ENCODE results near the gene IFFO2.

Gene IFFO2

GRCh38 chr1:18940303-18941020, 16.0 kb downstream of the IFFO2 start:
- TF ChIP-seq TEAD4 (IDR thresholded peaks at IDR 0.05) (no peak), EP300 (IDR thresholded peaks at IDR 0.05; ENCODE audit: borderline replicate concordance) (no peak), RAD21 (IDR thresholded peaks at IDR 0.05; ENCODE audit: low read depth) (no peak), CEBPB (IDR thresholded peaks at IDR 0.05) (no peak), NFIC (IDR thresholded peaks at IDR 0.05) (no peak), ZBTB7A (IDR thresholded peaks at IDR 0.05; ENCODE audit: low read depth) (no peak), TAF1 (IDR thresholded peaks at IDR 0.05; ENCODE audit: low read depth) (no peak)

GRCh38 chr1:18939398-18940302, 16.8 kb downstream of the IFFO2 start:
- TF ChIP-seq TEAD4 (IDR thresholded peaks at IDR 0.05) (no peak), EGR1 (IDR thresholded peaks at IDR 0.05) (no peak), FOXM1 (IDR thresholded peaks at IDR 0.05; ENCODE audit: borderline replicate concordance, low read depth) (no peak), YY1 (IDR thresholded peaks at IDR 0.05; ENCODE audit: low read depth) (no peak), ZBTB7A (IDR thresholded peaks at IDR 0.05; ENCODE audit: low read depth) (no peak), USF1 (IDR thresholded peaks at IDR 0.05) (no peak), CREB1 (IDR thresholded peaks at IDR 0.05; ENCODE audit: low read depth) (no peak), TCF12 (IDR thresholded peaks at IDR 0.05; ENCODE audit: low read depth) (no peak), RAD21 (IDR thresholded peaks at IDR 0.05; ENCODE audit: low read depth) (no peak)

- no peak for TF ChIP-seq MAX (IDR thresholded peaks at IDR 0.05)
- TF ChIP-seq TCF12 (IDR thresholded peaks at IDR 0.05; ENCODE audit: low read depth): 0 out of 2 replicates have a peak, but pooled peaks have one; percentile 41
These were observed 17.8 kb downstream of the IFFO2 start for GRCh38 chr1:18938707-18939070.

- TF ChIP-seq TAF1 (IDR thresholded peaks at IDR 0.05; ENCODE audit: low read depth): no peak
- TF ChIP-seq EGR1 (IDR thresholded peaks at IDR 0.05): no peak
- no peak for TF ChIP-seq CREB1 (IDR thresholded peaks at IDR 0.05; ENCODE audit: low read depth)
- no peak for TF ChIP-seq TEAD4 (IDR thresholded peaks at IDR 0.05)
- no peak for TF ChIP-seq NFIC (IDR thresholded peaks at IDR 0.05)
- no peak for TF ChIP-seq EP300 (IDR thresholded peaks at IDR 0.05; ENCODE audit: borderline replicate concordance)
- TF ChIP-seq RAD21 (IDR thresholded peaks at IDR 0.05; ENCODE audit: low read depth): no peak
- TF ChIP-seq REST (IDR thresholded peaks at IDR 0.05; ENCODE audit: low read depth): no peak
- TF ChIP-seq MAX (IDR thresholded peaks at IDR 0.05): no peak
- TF ChIP-seq CEBPB (IDR thresholded peaks at IDR 0.05): no peak
- no peak for TF ChIP-seq ZBTB7A (IDR thresholded peaks at IDR 0.05; ENCODE audit: low read depth)
- TF ChIP-seq YY1 (IDR thresholded peaks at IDR 0.05; ENCODE audit: low read depth): no peak
- no peak for TF ChIP-seq TCF12 (IDR thresholded peaks at IDR 0.05; ENCODE audit: low read depth)
- no peak for TF ChIP-seq USF1 (IDR thresholded peaks at IDR 0.05)
- no peak for TF ChIP-seq FOXM1 (IDR thresholded peaks at IDR 0.05; ENCODE audit: borderline replicate concordance, low read depth)
These were observed 18.3 kb downstream of the IFFO2 start for GRCh38 chr1:18938008-18938706.

GRCh38 chr1:18937539-18937938, 18.9 kb downstream of the IFFO2 start:
- TF ChIP-seq EP300 (IDR thresholded peaks at IDR 0.05; ENCODE audit: borderline replicate concordance) (no peak), EGR1 (IDR thresholded peaks at IDR 0.05) (no peak), USF1 (IDR thresholded peaks at IDR 0.05) (no peak), CEBPB (IDR thresholded peaks at IDR 0.05) (no peak), ZBTB7A (IDR thresholded peaks at IDR 0.05; ENCODE audit: low read depth) (no peak), TEAD4 (IDR thresholded peaks at IDR 0.05) (no peak), REST (IDR thresholded peaks at IDR 0.05; ENCODE audit: low read depth) (no peak), CREB1 (IDR thresholded peaks at IDR 0.05; ENCODE audit: low read depth) (no peak), NFIC (IDR thresholded peaks at IDR 0.05) (no peak), MAX (IDR thresholded peaks at IDR 0.05) (no peak), YY1 (IDR thresholded peaks at IDR 0.05; ENCODE audit: low read depth) (no peak), TCF12 (IDR thresholded peaks at IDR 0.05; ENCODE audit: low read depth) (no peak), FOXM1 (IDR thresholded peaks at IDR 0.05; ENCODE audit: borderline replicate concordance, low read depth) (no peak), RAD21 (IDR thresholded peaks at IDR 0.05; ENCODE audit: low read depth) (no peak), TAF1 (IDR thresholded peaks at IDR 0.05; ENCODE audit: low read depth) (no peak)

Measured in Ishikawa (cell line).